ENCODE results near the gene FABP1.

Gene FABP1

DNA sequence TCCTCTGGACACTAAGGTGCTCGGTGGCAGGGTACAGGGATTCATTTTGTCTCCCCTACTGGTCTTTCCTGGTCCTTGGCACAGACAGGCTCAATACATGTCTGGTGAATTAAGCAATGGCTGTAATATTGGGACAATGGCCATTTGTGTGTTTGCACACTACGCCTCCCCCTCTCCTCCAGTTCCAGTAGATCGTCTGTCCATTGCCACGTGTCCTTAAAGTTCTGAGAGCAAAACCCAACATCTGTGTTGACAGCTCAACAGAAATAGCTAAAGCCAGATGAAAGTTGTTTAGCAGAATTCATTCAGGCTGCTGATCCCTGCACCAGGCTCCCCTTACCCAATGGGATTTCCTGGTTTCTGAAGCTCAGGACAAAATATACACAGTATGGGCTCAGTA, 9.0 kb upstream of the FABP1 start:
- DNase-seq: no peak

- no peak for DNase-seq
Observed at GRCh38 chr2:88133875-88134274, 6.0 kb upstream of the FABP1 start.

- no peak for DNase-seq
Observed at GRCh38 chr2:88131999-88132368, 4.1 kb upstream of the FABP1 start.

GRCh38 chr2:88131201-88131998, 3.5 kb upstream of the FABP1 start:
- no peak for DNase-seq

DNA sequence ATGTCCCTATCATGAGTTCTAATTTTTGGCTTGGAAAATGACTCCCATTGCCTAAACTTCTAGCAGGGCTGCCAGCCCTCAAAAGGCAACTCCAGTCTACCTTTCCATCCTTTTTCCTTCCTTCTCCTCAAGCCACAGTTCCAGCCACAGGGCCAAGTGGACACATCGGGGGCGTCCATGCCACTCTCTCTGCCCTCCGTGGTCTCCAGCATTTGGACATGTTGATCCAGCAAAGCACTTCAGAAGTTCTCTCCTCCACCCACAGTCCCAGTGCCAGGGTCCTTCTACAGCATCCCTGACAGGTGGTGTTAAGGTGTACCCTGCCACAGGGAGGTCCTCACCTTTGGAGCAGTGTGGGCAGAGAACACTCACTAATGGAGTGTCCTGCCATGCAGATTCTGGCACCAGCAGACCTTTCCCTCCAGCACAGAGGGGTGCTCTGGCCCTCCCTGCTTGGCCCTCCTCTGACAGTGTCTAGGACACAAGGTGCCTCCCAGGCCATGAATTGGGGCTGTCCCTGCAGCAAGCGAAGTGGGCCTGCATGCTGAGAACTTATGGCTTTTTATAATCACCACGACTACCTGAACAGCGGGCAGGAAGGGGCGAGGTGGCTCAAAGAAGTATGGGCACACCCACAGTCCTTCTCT, 1.6 kb upstream of the FABP1 start:
- DNase-seq: no peak

- no peak for DNase-seq
Observed at GRCh38 chr2:88128654-88129312, 921 bp upstream of the FABP1 start.

DNA sequence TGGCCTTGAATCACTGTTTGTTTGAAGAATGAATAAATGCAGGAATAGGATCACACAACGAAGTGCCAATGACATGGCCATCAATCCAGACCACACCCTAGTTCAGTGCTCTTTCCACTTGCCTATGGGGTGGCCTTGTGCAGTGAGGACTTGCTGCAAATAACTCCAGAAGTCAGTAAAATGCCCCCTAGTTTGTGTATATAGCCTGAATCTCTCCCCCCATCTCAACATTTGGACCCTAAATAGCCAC, 299 bp downstream of the FABP1 start:
- DNase-seq: no peak

- no peak for DNase-seq
Observed at GRCh38 chr2:88126772-88127637, 857 bp downstream of the FABP1 start.

GRCh38 chr2:88125924-88126771, 1.7 kb downstream of the FABP1 start:
- DNase-seq: no peak

GRCh38 chr2:88125344-88125923, 2.4 kb downstream of the FABP1 start:
- no peak for DNase-seq

DNA sequence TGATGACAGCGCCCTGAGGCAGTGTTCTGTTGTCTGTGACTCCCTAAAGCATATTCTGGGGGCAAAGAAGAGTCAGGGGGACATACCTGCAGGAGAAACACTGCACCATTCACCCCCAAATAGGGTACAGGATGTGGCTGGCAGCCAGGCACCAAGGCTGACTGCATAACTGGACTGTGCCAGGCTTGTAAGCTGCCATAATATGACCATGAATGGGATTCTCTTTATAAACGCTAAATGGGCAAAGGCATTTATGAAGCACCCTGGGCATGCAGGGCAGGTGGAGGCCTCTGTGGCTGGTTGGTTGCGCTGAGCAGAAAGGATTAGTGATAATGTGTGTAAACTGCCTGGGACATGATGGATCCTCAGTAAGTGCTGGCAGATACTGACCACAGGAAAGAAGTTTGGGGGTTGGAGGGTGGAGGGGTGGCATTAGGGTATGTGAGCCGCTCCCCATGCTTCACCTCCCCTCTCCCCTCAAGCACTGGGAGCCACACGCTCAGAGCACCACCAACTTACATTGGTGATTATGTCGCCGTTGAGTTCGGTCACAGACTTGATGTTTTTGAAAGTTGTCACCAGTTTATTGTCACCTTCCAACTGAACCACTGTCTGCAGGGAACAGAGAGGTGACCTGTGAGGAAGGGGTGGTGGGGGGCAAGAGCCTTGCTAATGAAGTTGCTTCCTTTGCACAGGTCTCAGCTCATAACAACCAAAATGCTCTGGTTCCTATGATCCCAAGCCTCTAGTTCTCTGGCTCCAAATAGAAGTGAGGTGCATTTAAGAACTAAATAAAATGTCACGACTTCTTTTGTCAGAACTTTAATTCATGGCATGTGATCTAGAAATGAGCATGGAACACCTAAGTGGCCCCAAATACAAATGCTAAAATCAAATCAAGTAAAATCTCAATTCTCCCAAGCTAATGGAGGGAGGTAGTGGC, 3.6 kb downstream of the FABP1 start:
- no peak for DNase-seq

DNA sequence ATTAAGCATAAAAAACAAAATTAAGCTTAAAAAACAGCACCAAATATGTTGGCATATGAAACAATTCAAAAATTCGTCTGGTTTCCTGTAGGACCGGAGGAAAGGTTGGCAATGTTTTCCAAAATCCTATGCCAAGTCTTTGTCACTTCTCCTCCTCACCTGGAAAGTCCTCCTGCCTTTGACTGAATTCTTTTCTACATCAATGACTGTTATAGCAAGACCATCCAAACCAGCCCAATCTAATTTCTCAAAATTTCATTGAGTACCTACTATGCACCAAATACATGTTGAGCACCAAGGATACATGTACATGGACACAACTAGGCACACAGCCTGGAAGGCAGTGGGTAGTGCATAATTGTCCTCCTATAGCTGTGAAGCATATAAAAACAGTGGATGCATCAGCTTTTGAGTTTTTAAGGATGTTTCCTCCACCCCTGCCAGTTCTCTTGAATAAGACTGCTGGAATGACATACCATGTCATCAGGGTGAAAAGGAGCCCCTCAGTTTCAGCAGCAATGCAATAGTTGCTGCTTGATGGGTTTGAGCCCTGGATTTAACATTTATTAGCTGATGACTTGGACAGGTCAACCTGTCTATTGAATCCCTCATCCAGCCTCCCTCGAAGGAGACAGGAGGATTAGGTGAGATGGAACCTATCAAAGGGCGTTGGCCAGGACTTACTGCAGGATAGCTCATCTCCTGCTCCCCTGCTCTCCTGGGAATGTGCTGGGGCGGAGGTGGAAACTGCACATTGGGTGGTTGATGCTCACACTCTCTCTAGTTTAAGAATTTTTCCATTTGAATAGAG, 4.5 kb downstream of the FABP1 start:
- DNase-seq: no peak

DNA sequence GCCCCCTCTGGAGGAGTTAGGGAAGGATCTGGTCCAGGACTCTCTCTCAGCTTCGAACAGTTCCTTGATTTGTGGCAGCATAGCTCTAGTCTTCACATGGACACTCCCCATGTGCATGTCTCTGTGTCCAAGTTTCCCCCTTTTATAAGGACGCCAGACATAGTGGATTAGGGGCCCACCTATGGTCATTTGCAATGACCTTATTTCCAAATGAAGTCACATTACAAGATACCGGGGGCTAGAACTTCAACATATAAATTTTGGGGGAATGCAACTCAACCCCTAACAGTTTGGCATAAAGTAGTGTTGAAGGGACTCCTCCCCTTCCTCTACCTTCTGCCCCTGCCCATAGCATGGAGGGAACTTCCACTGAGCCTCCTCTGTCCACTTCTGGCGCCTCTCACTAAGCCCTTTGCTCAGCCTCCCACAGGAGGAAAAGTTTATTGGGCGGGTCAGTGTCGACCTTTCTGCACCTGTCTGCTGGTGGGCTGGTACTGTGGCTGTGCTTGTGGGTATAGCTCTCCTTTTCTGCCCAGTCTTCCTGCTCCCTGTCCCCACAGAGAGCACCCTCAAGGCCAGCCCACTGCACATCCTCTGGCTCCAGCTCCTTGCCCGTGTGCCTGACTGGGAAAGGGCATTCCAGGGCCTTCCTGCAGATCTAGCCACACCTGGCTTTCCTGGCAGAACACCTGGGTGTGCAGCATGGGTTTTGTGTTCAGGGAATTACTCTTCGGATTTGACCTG, 5.5 kb downstream of the FABP1 start:
- DNase-seq: no peak

- DNase-seq: no peak
Observed at GRCh38 chr2:88121678-88122077, 6.2 kb downstream of the FABP1 start.

- no peak for DNase-seq
Observed at GRCh38 chr2:88117973-88118372, 9.9 kb downstream of the FABP1 start.

DNA sequence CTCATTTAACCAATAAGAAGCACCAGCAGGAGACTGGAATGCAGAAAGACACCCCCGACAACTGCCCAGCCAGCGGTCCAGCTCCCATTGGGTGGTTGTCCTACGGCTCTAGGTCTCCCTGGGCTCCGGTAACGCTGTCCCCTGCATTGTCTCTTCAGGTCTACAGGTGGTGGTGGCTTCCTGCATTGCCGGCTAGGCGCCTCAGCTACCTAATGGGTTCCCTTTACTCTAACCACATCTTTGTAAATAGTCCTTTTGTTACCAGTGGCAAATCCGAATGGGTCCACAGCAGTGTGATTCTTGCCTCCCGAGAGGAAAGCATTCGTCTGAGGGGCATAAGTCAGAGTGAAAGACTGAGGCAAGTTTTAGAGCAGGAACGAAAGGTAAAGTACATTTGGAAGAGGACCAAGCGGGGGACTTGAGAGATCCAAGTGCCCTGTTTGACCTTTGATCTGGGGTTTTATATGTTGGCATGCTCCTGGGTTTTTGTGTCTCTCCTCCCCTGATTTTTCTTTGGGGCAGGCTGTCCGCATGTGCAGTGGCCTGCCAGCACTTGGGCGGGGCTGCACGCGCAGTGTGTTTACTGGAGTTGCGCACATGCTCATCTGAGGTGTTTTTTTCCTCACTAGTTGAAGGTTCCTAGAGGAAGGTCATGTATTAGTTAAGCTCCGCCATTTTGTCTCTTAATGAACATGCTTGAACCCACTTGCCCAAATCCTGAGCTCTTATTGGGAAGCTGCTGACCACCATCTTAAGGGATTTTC, 11.0 kb downstream of the FABP1 start:
- DNase-seq: no peak

DNA sequence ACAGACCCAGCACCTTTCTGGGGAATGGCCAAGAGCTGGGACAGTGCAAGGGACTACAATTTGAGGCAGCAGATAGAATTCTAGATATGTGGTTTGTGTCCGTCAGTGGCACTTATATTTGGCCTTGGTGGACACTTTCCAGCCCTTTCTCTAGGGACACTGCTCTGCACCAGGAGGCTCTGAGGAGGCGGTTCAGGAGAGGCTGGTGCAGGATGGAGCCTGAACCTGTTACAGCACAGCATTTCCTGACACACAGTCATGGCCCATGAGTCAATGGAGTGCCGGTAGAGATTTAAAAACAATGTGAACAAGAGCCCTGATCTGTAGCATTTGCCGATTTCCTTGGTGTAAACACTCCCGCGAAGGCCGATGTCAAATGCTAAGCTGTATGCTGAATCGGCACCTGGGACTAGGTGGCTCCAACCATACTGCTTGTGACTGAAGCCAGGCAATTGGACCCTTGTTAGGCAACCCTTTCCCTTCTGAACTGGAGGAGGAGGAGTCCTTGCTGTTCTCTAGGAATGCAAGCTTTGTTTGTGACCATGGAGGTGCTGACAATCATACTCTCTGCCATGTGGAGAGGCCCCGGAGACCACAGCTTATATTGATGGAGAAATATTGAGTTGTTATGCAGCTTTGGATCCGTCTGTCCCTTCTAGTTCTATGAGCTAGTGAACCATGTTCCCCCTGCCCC, 11.9 kb downstream of the FABP1 start:
- DNase-seq: no peak

DNA sequence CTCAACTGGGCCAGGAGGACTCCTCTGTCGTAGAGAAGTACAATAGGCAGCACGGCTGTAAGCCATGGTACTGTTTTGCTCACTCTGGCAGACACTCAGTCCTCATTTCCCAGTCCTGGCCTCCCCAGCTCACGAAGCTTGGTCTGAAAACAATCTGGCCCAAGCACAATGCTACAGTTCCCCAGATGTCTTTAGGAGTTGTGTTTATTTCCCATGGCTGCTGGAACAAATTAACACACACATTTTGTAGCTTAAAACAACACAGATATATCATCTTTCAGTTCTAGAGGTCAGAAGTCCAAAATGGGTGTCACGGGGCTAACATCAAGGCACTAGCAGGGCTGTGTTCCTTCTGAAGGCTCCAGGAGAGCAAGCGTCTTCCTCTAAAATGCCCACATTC, 13.0 kb downstream of the FABP1 start:
- no peak for DNase-seq
